Uterus (tissue), 4 donors: ENCODE data around the gene MAP3K14. TPM values are rescaled to one million over a fixed set of nuclear protein-coding genes. Genes with fewer than 3 reads are reported as not detected.
A peak's percentile ranks its signal among the peaks of the same experiment; 100 is the strongest.

Experiments used
- DNase-seq, 2 donors: peaks; one replicate each; pipeline ENCODE4 v3.0.0-alpha.2; 2019 to 2020
- H3K27ac ChIP-seq, 2 donors: fragments of 200-600 bp; sonication (generic); 1 replicate in 1 of 2; 2 replicates in 1 of 2; pipeline ENCODE4 v1.5.1; 2016 to 2018
- H3K27me3 ChIP-seq, 2 donors: fragments of 200-600 bp; sonication (generic); one replicate each; pipeline ENCODE4 v1.5.1; 2018 to 2019; ENCODE audit warnings: control low read depth in 1 of 2
- H3K36me3 ChIP-seq, 2 donors: fragments of 200-600 bp; sonication (generic); one replicate each; pipeline ENCODE4 v1.5.1; 2019; ENCODE audit warnings: control low read depth in 1 of 2
- H3K4me1 ChIP-seq, 2 donors: fragments of 200-600 bp; sonication (generic); one replicate each; pipeline ENCODE4 v1.5.1; 2018 to 2019; ENCODE audit warnings: control low read depth in 1 of 2
- H3K4me3 ChIP-seq, 2 donors: fragments of 200-600 bp; sonication (generic); 1 replicate in 1 of 2; 2 replicates in 1 of 2; pipeline ENCODE4 v1.5.1; 2018 to 2019; ENCODE audit warnings: mild to moderate bottlenecking in 1 of 2
- H3K9me3 ChIP-seq, 2 donors: fragments of 200-600 bp; sonication (generic); one replicate each; pipeline ENCODE4 v1.5.1; 2019; ENCODE audit warnings: control low read depth in 1 of 2
- POLR2A ChIP-seq, 2 donors: fragments of 450-650 bp; IDR thresholded peaks; one replicate each; pipeline ENCODE4 v1.6.1; 2016; ENCODE audit warnings: antibody characterized with exemption in 2 of 2, mild to moderate bottlenecking in 1 of 2, moderate library complexity in 1 of 2
- intact Hi-C: fragments of 100-400 bp; cut with DNase I; formaldehyde crosslinking; loops from one replicate; pipeline ENCODE4 v1.15.1; 2023; ENCODE audit warnings: low total_unique reads
- total RNA-seq, 4 donors: library from RNA; depleted of rRNA in 3 of 4; stranded (reverse); fragments of >200 nt in 3 of 4; gene quantifications; one replicate each; pipeline versions ENCODE4 v1.1.0 to v1.2.4, GENCODE V29; 2014 to 2023
- TF ChIP-seq, protein P1 (sequence below), 4 experiments: fragments of 200-600 bp in 2 of 4; fragments of 450-650 bp in 2 of 4; sonication (generic) in 2 of 4; IDR thresholded peaks; one replicate each; pipeline ENCODE4 v1.5.1; 2016 to 2019; ENCODE audit warnings: antibody characterized with exemption in 4 of 4, mild to moderate bottlenecking in 2 of 4, moderate library complexity in 1 of 4
- donor health status: DM: yes; HTN: yes; CAD: no.

The MAP3K14 gene
- total RNA-seq, 4 donors from 2014 or later, result 1.0 to 22.1 (median 4.9) TPM

DNA sequence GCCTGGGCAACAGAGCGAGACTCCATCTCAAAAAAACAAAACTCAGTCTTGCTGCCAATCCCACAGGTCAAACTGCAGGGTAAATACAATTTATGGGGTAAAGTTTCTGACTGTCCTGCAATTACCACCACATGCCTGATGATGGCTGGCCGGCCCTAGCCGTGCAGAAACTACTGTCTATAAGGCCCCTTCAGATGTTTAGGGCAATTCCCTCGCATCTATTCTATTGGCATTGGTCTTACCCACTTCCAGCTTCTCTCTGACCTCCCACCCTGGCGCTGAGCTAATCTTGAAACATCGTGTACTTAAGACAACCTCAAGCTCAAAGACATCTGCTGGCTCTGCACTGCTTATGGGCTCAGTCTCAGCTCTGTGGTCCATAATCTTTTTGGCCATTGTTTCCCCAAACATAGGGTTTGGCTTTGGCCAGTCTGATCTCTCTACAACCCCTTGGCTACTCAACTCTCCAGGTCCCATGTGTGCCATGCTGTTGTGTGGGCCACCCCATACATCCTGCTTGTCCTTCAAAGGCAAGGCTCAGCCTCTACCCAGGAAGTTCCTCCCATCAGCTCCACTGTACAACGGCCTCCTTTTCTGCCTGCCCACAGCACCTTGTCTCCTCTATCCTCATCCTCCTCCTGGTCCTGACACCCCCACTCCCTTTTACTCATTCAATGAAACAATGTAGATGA lies 16.6 kb downstream of the MAP3K14 start:
- intact Hi-C loops, result no loop called here
- peak overlapping the region; percentile 7 to 24 for H3K27ac ChIP-seq
- no peak for TF ChIP-seq POLR2A (IDR thresholded peaks at IDR 0.05)
- TF ChIP-seq, protein P1, sequence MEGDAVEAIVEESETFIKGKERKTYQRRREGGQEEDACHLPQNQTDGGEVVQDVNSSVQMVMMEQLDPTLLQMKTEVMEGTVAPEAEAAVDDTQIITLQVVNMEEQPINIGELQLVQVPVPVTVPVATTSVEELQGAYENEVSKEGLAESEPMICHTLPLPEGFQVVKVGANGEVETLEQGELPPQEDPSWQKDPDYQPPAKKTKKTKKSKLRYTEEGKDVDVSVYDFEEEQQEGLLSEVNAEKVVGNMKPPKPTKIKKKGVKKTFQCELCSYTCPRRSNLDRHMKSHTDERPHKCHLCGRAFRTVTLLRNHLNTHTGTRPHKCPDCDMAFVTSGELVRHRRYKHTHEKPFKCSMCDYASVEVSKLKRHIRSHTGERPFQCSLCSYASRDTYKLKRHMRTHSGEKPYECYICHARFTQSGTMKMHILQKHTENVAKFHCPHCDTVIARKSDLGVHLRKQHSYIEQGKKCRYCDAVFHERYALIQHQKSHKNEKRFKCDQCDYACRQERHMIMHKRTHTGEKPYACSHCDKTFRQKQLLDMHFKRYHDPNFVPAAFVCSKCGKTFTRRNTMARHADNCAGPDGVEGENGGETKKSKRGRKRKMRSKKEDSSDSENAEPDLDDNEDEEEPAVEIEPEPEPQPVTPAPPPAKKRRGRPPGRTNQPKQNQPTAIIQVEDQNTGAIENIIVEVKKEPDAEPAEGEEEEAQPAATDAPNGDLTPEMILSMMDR (IDR thresholded peaks at IDR 0.05), result no peak
- H3K27me3 ChIP-seq, result no peaks in the 10 kb centered on the region
- no peaks in the 10 kb centered on the region for H3K36me3 ChIP-seq
- H3K9me3 ChIP-seq, result no peaks in the 10 kb centered on the region
- no peak for DNase-seq
- no peak overlapping the region for H3K4me3 ChIP-seq
- peaks cover 5 to 8% of the 10 kb centered on the region in 2 donors for H3K4me1 ChIP-seq

DNA sequence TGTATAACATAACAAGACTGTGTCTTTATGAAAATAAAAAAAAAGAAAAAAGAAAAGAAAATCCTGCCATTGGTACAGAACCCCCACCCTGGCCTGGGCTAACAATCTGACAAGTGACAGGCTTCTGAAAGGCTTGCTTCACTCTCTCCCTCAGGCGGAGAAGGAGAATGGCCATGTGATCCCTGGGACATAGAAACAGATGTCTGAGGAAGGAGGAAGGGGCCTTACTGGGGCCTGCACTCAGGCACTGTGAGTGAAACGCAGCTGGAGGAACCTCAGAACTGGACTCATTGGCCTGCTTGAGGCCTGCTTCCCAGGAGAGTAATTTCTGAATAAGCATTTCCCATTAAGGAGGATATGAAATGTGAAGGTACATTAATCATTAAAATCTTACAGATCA lies 17.5 kb downstream of the MAP3K14 start:
- H3K4me1 ChIP-seq, result peaks cover 5 to 16% of the 10 kb centered on the region in 2 donors
- TF ChIP-seq, protein P1 (IDR thresholded peaks at IDR 0.05), result no peak
- no peak for TF ChIP-seq POLR2A (IDR thresholded peaks at IDR 0.05)
- no peak overlapping the region for H3K4me3 ChIP-seq
- H3K27ac ChIP-seq, result peak overlapping the region; percentile 23 to 24
- H3K36me3 ChIP-seq, result no peaks in the 10 kb centered on the region
- intact Hi-C loops, result no loop called here
- H3K27me3 ChIP-seq, result no peaks in the 10 kb centered on the region
- no peaks in the 10 kb centered on the region for H3K9me3 ChIP-seq
- no peak for DNase-seq

DNA sequence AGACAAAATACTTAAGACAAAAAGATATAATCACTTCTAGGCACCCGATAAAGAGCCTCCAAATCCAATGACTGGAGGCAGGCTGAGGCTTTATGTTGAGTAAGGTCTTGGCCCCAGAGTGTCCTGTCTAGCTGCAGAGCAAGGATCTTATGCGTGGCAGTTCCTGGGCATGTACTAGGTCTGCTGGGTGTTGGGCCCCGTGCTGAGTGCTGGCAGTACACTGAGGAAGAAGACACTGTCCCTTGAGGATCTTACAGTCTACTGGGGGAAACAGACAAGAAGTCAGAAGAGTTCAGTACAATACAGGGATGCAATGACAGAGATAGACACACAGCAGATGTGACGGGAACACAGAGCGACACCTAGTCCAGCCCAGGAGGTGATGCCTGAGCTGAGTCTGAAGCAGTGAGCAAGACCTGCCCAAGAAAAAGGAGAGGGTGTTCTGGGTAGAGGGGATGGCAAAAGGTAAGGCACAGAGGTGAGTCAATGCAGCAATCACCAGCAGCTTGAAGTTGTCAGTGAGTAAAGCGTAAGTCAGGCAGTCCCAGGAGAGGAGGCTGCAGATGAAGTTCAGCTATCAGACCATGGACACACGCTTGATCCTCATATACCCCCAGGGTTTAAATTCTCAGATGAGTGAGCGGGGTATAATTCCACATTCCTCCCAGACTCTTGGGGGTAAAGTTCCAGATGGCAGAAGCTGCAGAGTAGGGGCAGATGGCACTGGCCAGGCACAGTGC lies 18.1 kb downstream of the MAP3K14 start:
- intact Hi-C loops, result no loop called here
- peaks cover 12 to 22% of the 10 kb centered on the region in 2 donors for H3K4me1 ChIP-seq

DNA sequence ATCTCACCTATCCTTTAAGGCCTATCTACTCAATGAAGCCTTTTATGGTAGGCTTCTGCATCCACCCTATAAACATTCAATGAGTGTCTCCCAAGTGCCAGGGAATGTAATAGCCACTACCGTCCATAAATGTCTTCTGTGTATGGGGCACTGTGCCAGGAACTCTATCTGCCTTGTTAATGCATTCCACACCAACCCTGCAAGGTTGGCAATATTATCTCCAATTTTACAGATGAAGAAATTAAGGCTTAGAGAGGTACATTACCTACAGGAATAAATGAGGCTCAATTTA lies 20.0 kb downstream of the MAP3K14 start:
- no peak for TF ChIP-seq POLR2A (IDR thresholded peaks at IDR 0.05)
- TF ChIP-seq, protein P1 (IDR thresholded peaks at IDR 0.05), result no peak
- Histone ChIP-seq H3K4me1 (peaks cover 16 to 40% of the 10 kb centered on the region in 2 donors), H3K27ac (no peak overlapping the region), H3K9me3 (no peaks in the 10 kb centered on the region), H3K27me3 (no peaks in the 10 kb centered on the region), H3K4me3 (no peak overlapping the region), H3K36me3 (no peaks in the 10 kb centered on the region)
- intact Hi-C loops, result no loop called here
- no peak for DNase-seq

More for the DNA sequence above, 18.1 kb downstream of the MAP3K14 start:
- H3K9me3 ChIP-seq, result no peaks in the 10 kb centered on the region
- H3K4me3 ChIP-seq, result no peak overlapping the region
- no peak for DNase-seq
- H3K36me3 ChIP-seq, result no peaks in the 10 kb centered on the region
- TF ChIP-seq, protein P1 (IDR thresholded peaks at IDR 0.05), result no peak
- TF ChIP-seq POLR2A (IDR thresholded peaks at IDR 0.05), result no peak
- H3K27ac ChIP-seq, result peak overlapping the region; percentile 23 to 24
- H3K27me3 ChIP-seq, result no peaks in the 10 kb centered on the region
